Heart left ventricle (tissue), 13 donors: Measurements from ENCODE around the gene TTLL1.

Source experiments
- CTCF ChIP-seq, 12 donors: fragments of 200-600 bp; sonication (generic) in 4 of 12; IDR thresholded peaks; one replicate each; pipeline versions ENCODE4 v1.5.0 to v1.8.0; 2018 to 2022; ENCODE audit warnings: antibody characterized with exemption in 12 of 12, mild to moderate bottlenecking in 5 of 12
- POLR2A ChIP-seq, 2 donors: fragments of 450-650 bp; IDR thresholded peaks; one replicate each; pipeline ENCODE4 v1.6.1; 2017; ENCODE audit warnings: antibody characterized with exemption in 2 of 2, mild to moderate bottlenecking in 2 of 2, moderate library complexity in 2 of 2
- donor health status: ischemic (EF 13 %, LVEDD 7.1; RV severe dilation, severe dysfunction).
- donor health status: DM: no; HTN: yes; CAD: no.
- donor health status: DM: no; HTN: no; CAD: no.
- donor health status: ischemic (EF 25% LVEDD 6.9; RV normal size, moderate dysfunction).
- donor health status: ischemic (EF 25% LVEDD 5.7; RV mildly dilated, moderate dysfunction).
- donor health status: ischemic (EF 35%, LVEDD 5.7; RV mildly dilated, moderate dysfunction).
- donor health status: nonischemic (EF 11% LVEDD 7.7; RV severe dilation, severe dysfunction).
- donor health status: DM: yes; HTN: yes; CAD: no.
- donor health status: PGD.
- donor health status: ischemic (EF 29% LVEDD 5.4; RV normal size, mild dysfunction).
- donor health status: nonischemic (EF 23%, LVEDD 6.1; RV moderate dilation, normal function).

- TF ChIP-seq POLR2A (IDR thresholded peaks at IDR 0.05): no peak
- TF ChIP-seq CTCF (IDR thresholded peaks at IDR 0.05): no peak
Observed at GRCh38 chr22:43128928-43129424, 39.8 kb upstream of the TTLL1 start.
